ENCODE measurements around the gene TRPV6.

TRPV6 gene

DNA sequence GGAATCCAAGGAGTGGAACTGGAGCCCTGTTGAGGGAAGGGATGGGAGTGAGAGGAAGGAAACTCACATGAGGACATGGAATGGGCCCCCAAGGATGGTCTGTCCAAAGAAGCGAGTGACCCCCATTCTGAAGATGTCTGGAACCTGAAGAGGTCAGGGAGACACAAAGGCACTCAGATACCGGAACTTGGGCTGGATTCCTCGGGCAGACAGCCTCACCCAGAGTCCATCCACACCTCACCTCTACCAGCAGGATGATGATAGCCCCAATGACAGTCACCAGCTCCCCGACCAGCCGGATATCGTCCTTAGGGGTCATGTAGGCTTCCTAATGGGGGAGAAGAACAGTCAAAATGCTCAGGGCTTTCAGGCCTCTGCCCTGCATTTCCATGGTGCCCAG lies 10.7 kb downstream of the TRPV6 start:
- TF ChIP-seq, protein P1, sequence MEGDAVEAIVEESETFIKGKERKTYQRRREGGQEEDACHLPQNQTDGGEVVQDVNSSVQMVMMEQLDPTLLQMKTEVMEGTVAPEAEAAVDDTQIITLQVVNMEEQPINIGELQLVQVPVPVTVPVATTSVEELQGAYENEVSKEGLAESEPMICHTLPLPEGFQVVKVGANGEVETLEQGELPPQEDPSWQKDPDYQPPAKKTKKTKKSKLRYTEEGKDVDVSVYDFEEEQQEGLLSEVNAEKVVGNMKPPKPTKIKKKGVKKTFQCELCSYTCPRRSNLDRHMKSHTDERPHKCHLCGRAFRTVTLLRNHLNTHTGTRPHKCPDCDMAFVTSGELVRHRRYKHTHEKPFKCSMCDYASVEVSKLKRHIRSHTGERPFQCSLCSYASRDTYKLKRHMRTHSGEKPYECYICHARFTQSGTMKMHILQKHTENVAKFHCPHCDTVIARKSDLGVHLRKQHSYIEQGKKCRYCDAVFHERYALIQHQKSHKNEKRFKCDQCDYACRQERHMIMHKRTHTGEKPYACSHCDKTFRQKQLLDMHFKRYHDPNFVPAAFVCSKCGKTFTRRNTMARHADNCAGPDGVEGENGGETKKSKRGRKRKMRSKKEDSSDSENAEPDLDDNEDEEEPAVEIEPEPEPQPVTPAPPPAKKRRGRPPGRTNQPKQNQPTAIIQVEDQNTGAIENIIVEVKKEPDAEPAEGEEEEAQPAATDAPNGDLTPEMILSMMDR (IDR thresholded peaks at IDR 0.05): no peak

DNA sequence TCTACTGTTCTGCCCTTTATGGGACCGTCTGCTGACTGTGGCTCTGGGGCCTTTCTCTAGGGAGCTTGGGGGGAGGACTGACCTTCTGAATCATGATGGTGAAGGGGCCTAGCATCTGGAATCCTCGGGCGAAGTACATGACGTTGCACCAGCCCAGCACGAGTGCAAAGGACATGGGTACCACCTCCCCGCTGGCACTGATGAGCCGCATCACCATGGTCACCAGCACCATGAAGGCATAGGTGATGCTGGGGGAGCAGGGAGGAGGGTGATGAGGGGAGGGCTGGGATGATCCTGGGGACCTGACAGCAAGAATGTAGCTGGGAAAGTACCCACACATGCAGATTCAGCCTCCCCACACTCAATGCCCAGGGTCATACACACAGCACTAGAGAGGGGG lies 11.1 kb downstream of the TRPV6 start:
- TF ChIP-seq, protein P1 (IDR thresholded peaks at IDR 0.05): no peak

DNA sequence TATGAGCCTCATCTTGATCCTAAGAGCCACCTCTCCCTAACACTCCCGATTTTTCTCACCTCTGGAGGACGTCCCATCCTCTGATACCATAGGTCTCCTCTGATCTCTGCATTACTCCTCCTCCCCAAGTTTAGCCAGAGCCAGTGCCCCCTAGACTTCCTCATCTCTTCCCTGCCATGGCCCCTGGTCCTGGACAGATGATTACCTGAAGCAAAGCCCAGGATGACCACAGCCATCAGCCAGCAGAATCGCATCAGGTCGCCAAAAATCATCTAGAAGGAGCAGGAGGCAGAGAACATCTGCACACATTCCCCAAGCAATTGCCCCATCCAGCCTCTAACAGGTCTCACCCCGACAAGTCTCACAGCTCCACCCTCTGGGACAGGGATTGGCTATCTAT lies 11.7 kb downstream of the TRPV6 start:
- TF ChIP-seq, protein P1 (IDR thresholded peaks at IDR 0.05): no peak

DNA sequence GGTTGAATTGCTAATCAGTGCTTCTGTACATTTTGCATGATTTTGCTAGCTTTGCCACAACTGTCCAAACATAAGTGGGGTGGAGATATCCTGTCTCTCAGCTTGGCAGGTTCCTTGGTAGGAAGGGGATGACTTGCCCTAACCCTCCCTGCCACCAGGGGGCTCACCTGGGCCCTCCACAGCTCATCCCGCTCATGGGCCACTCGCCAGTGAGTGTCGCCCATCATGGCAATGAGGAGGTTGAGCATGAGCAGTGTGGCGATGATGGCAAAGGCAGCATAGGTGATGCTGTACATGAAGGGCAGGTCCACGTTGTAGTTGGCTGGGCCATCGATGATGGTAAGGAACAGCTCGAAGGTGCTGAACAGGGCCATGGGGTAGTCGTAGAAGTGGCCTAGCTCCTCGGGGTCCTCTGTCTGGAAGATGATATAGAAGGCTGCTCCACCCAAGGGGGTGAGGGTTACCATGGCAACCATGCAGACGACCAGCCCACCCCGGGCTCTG lies 12.2 kb downstream of the TRPV6 start:
- TF ChIP-seq, protein P1 (IDR thresholded peaks at IDR 0.05): peak; percentile 75

GRCh38 chr7:142872106-142872675 lies 13.4 kb downstream of the TRPV6 start:
- TF ChIP-seq, protein P1 (IDR thresholded peaks at IDR 0.05): no peak

DNA sequence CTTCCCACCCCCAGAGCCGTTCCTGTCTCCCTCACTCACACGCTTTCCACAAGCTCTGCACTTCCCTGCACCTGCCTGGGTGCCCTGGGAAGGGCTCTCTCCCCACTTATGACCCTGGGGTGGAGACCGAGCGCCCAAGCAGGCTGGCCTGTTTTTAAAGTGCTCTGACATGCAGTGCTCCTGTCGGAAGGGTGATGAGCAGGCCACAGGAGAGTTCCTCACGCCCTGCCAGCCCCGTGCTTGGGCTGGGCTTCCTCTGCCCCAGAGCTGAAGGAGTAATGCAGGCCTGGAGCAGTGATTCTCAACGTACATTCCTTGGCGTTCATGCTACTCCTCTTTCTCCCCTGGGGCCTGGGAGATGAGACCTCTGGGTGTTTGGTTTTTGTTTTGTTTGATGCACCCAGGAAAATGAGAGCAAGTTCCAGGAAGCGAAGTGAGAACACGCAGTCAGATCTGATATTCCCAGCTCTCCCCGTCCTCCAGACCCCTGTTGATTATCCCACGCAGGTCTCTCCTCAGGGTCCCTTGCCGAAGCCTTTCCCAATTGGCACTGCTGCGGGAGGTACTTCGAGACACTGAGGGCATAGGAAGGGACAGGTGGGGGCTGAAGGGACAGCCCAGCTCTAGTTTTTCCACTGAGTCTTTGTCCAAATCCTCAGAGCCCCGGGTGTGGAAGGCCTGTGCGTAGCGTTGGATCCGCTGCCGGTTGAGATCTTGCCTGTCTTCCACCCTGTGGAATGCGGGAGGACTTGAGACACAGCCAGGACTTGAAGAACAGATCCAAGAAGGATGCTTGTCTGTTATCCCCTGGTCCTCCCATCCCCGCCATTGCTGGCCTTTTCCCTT lies 14.1 kb downstream of the TRPV6 start:
- TF ChIP-seq, protein P1 (IDR thresholded peaks at IDR 0.05): no peak

DNA sequence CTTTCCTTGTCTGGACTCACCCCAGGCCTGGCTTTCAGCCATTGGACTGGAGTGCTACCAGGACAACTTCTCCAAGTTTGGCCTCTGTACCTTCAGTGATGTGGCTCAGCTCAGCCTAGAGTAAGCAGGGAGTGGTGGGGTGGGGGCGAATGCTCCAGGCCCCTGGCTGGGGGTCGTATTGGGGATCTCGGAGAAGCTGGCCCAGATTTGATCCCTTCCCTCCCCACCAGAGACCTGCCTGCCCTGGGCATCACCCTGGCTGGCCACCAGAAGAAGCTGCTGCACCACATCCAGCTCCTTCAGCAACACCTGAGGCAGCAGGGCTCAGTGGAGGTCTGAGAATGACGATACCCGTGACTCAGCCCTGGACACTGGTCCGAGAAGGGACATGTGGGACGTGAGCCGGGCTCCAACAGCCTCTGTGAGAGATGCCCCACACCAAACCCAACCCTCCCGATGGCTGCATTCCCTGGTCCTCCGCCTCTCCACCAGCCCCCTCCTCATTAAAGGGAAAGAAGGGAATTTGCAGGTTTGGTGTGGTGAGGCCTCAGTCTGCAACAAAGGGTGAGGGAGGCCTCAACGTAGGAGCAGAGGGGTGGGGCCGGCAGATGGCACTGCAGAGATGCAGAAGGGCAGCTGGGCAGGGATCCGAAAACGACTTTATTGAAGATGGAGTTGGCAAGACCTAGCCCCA lies 14.8 kb downstream of the TRPV6 start:
- TF ChIP-seq, protein P1 (IDR thresholded peaks at IDR 0.05): no peak

Data from LNCAP (cell line).